Endodermal cell (in vitro differentiated cells): Measurements from ENCODE around the gene BAIAP2. TPM values are rescaled to one million over a fixed set of nuclear protein-coding genes. Genes with fewer than 3 reads are reported as not detected.

ENCODE experiments used
- DNase-seq: peaks from one replicate; pipeline ENCODE4 v3.0.0-alpha.2; 2017
- H3K27ac ChIP-seq: 2 replicates; pipeline ENCODE4 v1.5.1; 2013; ENCODE audit warnings: mild to moderate bottlenecking, low read depth, low read length, moderate library complexity
- H3K27me3 ChIP-seq: 2 replicates; pipeline ENCODE4 v1.6.1; 2013; ENCODE audit warnings: mild to moderate bottlenecking, low read length, moderate library complexity; ENCODE audit not compliant: insufficient read depth, control insufficient read depth, poor library complexity, severe bottlenecking
- H3K36me3 ChIP-seq: 2 replicates; pipeline ENCODE4 v1.7.0; 2013; ENCODE audit warnings: mild to moderate bottlenecking, low read length, moderate library complexity; ENCODE audit not compliant: control insufficient read depth, insufficient read depth
- H3K4me1 ChIP-seq: one replicate; pipeline ENCODE4 v1.7.0; 2013; ENCODE audit warnings: low read length; ENCODE audit not compliant: control insufficient read depth, insufficient read depth
- H3K4me3 ChIP-seq: 2 replicates; pipeline ENCODE4 v1.5.1; 2013; ENCODE audit warnings: mild to moderate bottlenecking, low read length, moderate library complexity
- H3K9ac ChIP-seq: 2 replicates; pipeline ENCODE4 v1.6.1; 2013; ENCODE audit warnings: mild to moderate bottlenecking, low read length, moderate library complexity; ENCODE audit not compliant: poor library complexity, severe bottlenecking; ENCODE audit errors: extremely low read depth
- H3K9me3 ChIP-seq: 2 replicates; pipeline ENCODE4 v1.6.1; 2013; ENCODE audit warnings: mild to moderate bottlenecking, low read length, moderate library complexity; ENCODE audit not compliant: control insufficient read depth
- H3K27ac Mint-ChIP-seq: 2 replicates; pipeline ENCODE4 v1.8.0; 2020; ENCODE audit warnings: mixed read lengths
- H3K27me3 Mint-ChIP-seq: 2 replicates; pipeline ENCODE4 v1.8.0; 2021; ENCODE audit warnings: mild to moderate bottlenecking, mixed read lengths; ENCODE audit not compliant: insufficient read depth
- H3K36me3 Mint-ChIP-seq: 2 replicates; pipeline ENCODE4 v1.8.0; 2020; ENCODE audit warnings: low read depth, mixed read lengths
- H3K4me1 Mint-ChIP-seq: 2 replicates; pipeline ENCODE4 v1.8.0; 2020; ENCODE audit warnings: mixed read lengths
- H3K4me3 Mint-ChIP-seq: 2 replicates; pipeline ENCODE4 v1.8.0; 2020; ENCODE audit warnings: mild to moderate bottlenecking, moderate library complexity, mixed read lengths
- H3K9me3 Mint-ChIP-seq: 2 replicates; pipeline ENCODE4 v1.8.0; 2020; ENCODE audit warnings: mild to moderate bottlenecking, mixed read lengths
- WGBS, 2 experiments: methylation state at CpG; one replicate each; pipeline versions ENCODE4 v1.1.5 to v1.1.7; 2013; ENCODE audit warnings: missing lambda C conversion rate in 2 of 2, mixed read lengths in 1 of 2; ENCODE audit not compliant: insufficient coverage in 1 of 2, insufficient read length in 1 of 2; 5-methylcytosine and 5-hydroxymethylcytosine counted together
- total RNA-seq, 2 donors: library from RNA; stranded (reverse); fragmentation: NEBNext Ultra II Directional in 1 of 2; extraction: Animal tissue kit (Norgen Biotek cat#: 25700) in 1 of 2; gene quantifications; 2 replicates in 1 of 2; 3 replicates in 1 of 2; pipeline ENCODE4 v1.2.1, GENCODE V29; 2021
- TF ChIP-seq, protein P1 (sequence below): fragments of 200-600 bp; sonication (generic); conservative IDR thresholded peaks from 2 replicates; pipeline ENCODE4 v1.5.0; 2021; ENCODE audit warnings: antibody characterized with exemption, mild to moderate bottlenecking

BAIAP2 gene
- total RNA-seq, 2 donors from 2014 or later, result 24.9 to 32.7 TPM

DNA sequence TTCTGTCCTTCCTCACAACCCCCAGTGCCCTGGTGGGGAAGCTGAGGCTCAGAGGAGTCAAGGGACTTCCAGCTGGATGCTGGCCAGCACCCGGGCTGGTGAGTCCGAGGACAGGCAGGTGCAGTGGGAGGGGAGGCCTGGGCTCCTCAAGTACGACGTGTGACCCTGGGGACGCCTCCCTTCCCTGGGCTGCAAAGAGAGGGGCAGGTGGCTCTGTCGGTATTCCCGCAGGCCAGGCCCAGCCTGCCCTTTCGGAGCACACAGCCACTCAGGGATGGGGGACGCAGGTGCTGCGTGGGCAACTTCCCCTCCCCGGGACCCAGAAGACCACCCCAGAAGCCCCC, 97.2 kb downstream of the BAIAP2 start:
- Mint-ChIP-seq H3K9me3 (no peaks in the 10 kb centered on the region), H3K27me3 (no peaks in the 10 kb centered on the region), H3K4me3 (no peak overlapping the region), H3K4me1 (no peaks in the 10 kb centered on the region), H3K36me3 (no peaks in the 10 kb centered on the region), H3K27ac (no peak overlapping the region)
- H3K4me1 ChIP-seq, result no peaks in the 10 kb centered on the region
- 70% methylated on average over 11 of the region's 11 CpGs; no CpG with 5 or more reads in 1 of the 2 experiments for WGBS, 2 experiments
- H3K36me3 ChIP-seq, result no peaks in the 10 kb centered on the region
- DNase-seq, result no peak
- H3K4me3 ChIP-seq, result no peak overlapping the region
- H3K9me3 ChIP-seq, result no peaks in the 10 kb centered on the region
- TF ChIP-seq, protein P1, sequence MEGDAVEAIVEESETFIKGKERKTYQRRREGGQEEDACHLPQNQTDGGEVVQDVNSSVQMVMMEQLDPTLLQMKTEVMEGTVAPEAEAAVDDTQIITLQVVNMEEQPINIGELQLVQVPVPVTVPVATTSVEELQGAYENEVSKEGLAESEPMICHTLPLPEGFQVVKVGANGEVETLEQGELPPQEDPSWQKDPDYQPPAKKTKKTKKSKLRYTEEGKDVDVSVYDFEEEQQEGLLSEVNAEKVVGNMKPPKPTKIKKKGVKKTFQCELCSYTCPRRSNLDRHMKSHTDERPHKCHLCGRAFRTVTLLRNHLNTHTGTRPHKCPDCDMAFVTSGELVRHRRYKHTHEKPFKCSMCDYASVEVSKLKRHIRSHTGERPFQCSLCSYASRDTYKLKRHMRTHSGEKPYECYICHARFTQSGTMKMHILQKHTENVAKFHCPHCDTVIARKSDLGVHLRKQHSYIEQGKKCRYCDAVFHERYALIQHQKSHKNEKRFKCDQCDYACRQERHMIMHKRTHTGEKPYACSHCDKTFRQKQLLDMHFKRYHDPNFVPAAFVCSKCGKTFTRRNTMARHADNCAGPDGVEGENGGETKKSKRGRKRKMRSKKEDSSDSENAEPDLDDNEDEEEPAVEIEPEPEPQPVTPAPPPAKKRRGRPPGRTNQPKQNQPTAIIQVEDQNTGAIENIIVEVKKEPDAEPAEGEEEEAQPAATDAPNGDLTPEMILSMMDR, result no peak
- no peaks in the 10 kb centered on the region for H3K27me3 ChIP-seq
- H3K9ac ChIP-seq, result no peak overlapping the region
- no peak overlapping the region for H3K27ac ChIP-seq

DNA sequence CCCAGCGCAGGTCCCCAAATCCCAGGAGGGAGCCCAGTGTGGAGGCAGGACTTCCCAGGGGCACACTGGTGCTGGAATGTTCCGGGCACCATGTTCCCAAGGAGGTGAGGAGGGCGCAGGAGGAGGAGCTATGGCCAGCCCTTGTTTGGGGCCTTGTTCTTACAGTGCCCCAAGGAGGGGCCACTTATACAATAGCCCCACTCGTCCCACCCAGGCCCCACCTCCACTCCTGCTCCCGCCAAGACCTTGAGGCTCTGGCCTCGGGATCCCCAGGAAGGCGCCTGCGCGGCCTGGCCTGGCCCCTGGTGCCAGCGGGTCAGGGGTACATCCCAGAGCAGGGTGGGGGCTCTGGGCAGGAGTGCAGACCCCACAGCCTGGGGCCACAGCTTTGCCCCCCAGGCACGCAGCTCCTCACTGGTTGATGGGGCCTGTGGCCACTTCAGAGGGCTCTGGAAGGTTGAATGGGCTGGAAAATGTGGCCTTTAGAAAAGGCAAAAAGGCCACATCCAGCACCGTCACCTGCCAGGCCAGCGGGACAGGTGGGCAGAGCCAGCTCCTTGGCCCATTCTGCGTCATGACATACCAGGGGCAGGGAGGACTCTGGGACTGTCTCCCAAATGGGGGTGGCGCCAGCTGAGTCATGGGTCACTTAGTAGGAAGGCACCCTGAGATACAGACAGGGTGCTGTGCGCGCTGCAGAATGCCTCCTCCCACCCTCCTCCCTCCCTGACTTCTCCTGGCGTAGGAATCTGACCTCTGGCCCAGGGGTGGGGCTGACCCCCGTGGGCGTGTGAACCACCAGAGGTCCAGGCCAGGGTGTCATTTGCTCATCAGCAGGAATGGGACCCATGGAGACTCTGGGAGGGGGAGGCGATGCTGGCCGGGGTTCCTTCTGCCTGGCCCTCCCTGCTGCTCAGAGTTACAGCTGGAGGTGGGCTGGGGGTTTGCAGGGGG, 98.1 kb downstream of the BAIAP2 start:
- Mint-ChIP-seq H3K4me3 (no peak overlapping the region), H3K9me3 (peaks cover under 1% of the 10 kb centered on the region), H3K27ac (no peak overlapping the region), H3K36me3 (no peaks in the 10 kb centered on the region), H3K4me1 (no peaks in the 10 kb centered on the region), H3K27me3 (no peaks in the 10 kb centered on the region)
- DNase-seq, result no peak
- H3K27ac ChIP-seq, result no peak overlapping the region
- TF ChIP-seq, protein P1, result no peak
- no peak overlapping the region for H3K9ac ChIP-seq
- no peaks in the 10 kb centered on the region for H3K9me3 ChIP-seq
- H3K36me3 ChIP-seq, result no peaks in the 10 kb centered on the region
- no peaks in the 10 kb centered on the region for H3K27me3 ChIP-seq
- no peaks in the 10 kb centered on the region for H3K4me1 ChIP-seq
- WGBS, 2 experiments, result 93 to 96% methylated on average over 10 to 22 of the region's 22 CpGs
- no peak overlapping the region for H3K4me3 ChIP-seq

DNA sequence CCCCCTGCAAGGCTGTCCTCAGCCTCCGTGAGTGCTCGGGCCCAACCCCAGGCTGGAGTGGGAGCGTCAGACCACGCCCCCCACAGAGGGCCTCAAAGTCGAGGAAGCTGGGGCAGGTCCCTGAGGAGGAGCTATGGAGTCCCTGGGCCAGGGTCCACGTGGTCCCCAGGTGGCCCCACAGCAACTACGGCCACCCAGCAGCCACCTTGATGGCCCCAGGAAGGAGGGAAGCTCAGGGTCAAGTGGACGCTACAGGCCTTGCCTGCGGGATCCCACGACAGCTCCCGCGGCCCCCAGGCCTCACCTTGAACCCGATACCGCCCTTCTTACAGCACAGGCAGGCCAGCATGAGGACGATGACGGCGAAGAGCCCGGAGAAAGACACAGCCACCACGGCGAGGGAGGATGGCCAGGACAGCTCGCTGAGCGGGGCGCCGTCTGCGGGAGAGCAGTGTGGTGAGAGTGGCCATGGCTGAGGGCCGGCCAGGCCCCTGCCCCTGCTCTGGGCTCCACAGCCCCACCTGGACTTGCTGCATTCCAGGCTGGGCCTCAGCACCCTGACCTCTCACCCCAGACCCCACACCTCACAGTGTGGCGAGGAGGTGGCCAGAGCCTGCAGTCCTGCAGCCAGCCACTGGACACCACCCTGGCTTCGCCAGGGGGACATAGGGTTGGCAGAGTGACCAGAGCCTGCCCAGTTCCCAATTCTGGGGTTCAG, 99.3 kb downstream of the BAIAP2 start:
- Histone ChIP-seq H3K27ac (no peak overlapping the region), H3K4me3 (no peak overlapping the region), H3K27me3 (no peaks in the 10 kb centered on the region), H3K4me1 (no peaks in the 10 kb centered on the region), H3K36me3 (no peaks in the 10 kb centered on the region), H3K9ac (no peak overlapping the region), H3K9me3 (no peaks in the 10 kb centered on the region)
- H3K36me3 Mint-ChIP-seq, result no peaks in the 10 kb centered on the region
- DNase-seq, result no peak
- TF ChIP-seq, protein P1, result no peak
- 92 to 93% methylated on average over 12 to 28 of the region's 28 CpGs for WGBS, 2 experiments
- H3K9me3 Mint-ChIP-seq, result peaks cover 8% of the 10 kb centered on the region
- H3K4me3 Mint-ChIP-seq, result no peak overlapping the region
- H3K4me1 Mint-ChIP-seq, result no peaks in the 10 kb centered on the region
- H3K27me3 Mint-ChIP-seq, result no peaks in the 10 kb centered on the region
- no peak overlapping the region for H3K27ac Mint-ChIP-seq
